GM19467 (cell line): ENCODE results near the gene CLTRN.

Experiments used
- ATAC-seq: cut with Tn5 transposase; IDR thresholded peaks from one replicate; pipeline ENCODE4 v1.9.1; 2021; ENCODE audit warnings: mild to moderate bottlenecking, moderate library complexity; ENCODE audit not compliant: unreplicated experiment

Gene CLTRN

GRCh38 chrX:15579778-15580747 is 84.5 kb downstream of the CLTRN start:
- ATAC-seq, result no peak
